Myocyte (in vitro differentiated cells): ENCODE data around the gene MGAT2. TPM values are rescaled to one million over a fixed set of nuclear protein-coding genes. Genes with fewer than 3 reads are reported as not detected.
"Not testable (repeated sequence)": the region's sequence is repeated elsewhere in the genome, so short reads cannot be mapped to it uniquely, and the experiment has no call there.

ENCODE experiments used
- DNase-seq: peaks from one replicate; pipeline ENCODE4 v3.0.0-alpha.2; 2012; ENCODE audit warnings: low read depth
- polyA plus RNA-seq: library from polyadenylated mRNA; unstranded; fragments of >200 nt; gene quantifications from one replicate; pipeline ENCODE4 v1.2.1, GENCODE V29; 2012; ENCODE audit warnings: missing spikeins
- total RNA-seq: library from RNA; depleted of rRNA; stranded (reverse); fragments of >200 nt; gene quantifications from 2 replicates; pipeline ENCODE4 v1.2.3, GENCODE V29; 2014

The MGAT2 gene
- total RNA-seq = 66.5 and 69.9 TPM in 2 replicates
- polyA plus RNA-seq = 32.1 TPM

DNA sequence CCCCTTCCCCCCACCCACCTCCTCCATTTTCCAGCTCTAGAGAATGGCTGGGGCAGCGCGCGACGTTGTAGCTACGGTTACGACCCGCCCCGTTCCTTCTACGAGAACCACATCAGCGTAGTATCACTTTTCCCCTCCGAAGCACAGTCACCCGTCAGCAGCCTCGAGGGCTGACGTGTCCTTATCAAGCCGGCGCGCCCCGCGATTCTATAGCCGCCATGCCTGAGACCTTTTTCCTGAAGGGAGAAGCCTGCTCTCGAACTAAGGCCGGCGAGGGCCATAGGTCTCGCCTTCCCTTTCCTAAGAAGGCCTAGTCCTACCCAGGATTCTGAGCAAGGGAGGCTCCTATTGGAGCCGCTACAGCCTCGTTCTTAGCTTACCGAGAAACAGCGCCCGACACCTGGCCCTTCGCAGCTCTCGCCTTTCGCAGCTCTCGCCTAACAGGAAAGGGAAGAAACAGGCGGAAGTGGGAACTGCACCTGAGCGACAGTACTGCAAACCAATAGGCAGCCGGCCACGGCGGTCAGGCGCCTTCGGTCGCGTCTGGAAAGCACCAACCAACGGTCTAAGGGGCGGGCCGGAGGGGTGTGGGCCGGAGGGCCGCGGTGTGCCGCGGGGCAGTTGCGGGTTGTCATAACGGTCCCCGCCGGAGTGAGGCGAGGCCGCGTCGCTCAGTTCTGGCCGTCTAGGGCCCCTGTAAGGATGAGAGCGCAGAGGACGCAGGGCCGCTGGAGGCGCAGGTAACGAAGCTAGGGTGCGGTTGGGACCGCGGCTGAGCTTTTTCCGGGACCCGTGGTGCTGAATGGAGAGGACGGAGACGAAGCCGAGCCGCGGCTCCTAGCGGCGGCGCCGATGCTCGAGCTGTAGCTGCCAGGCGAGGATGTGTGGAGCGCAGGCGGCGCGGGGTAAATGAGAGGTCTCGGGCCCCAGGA is at the start of gene MGAT2, which contains the start of gene RPL36AL:
Gene MGAT2, plus strand, starts transcription at position 618 of the 932 bp plus-strand sequence. CDS start 470 bp downstream, outside the sequence.
Gene RPL36AL, minus strand, starts transcription at position 445 of the 932 bp plus-strand sequence. CDS start 1,522 bp downstream, outside the sequence.
- peak; percentile 98 for DNase-seq

DNA sequence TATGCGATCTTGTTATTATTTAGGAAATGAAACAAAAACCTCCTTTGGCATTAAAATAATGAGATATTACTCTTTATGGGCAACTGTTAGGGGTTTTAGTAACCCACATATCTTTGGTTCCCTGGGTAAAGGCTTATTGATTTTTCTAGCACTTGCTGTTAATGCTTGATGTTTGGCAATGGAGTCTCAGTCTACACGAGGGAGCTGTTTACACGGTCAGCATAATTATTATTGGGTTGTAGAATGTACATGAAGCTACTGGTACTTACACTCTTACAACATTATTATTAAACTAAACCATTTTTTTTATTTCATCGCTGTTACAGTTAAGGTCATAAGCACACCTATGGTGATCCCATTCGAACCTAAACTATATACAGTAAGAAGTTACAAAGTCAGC is 46.6 kb upstream of the MGAT2 start:
- DNase-seq = no peak

DNA sequence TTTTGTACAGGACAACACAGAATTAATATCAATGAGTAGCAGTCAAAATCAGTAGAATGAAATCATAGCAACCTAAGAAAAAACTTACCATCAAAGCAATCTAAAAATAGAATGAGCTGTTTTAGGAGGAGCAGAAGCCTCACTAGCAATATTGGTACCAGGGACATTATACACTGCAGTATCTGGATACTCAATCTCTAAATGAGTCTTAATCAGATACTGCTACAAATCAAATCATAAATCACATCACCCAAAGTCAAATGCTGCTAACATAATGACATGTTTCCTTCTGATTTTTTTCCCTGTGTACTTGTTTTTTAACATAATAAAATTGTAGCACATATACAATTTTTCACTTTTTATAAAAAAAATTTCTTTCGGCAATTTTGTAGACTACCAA is 42.5 kb upstream of the MGAT2 start:
- DNase-seq = no peak

DNA sequence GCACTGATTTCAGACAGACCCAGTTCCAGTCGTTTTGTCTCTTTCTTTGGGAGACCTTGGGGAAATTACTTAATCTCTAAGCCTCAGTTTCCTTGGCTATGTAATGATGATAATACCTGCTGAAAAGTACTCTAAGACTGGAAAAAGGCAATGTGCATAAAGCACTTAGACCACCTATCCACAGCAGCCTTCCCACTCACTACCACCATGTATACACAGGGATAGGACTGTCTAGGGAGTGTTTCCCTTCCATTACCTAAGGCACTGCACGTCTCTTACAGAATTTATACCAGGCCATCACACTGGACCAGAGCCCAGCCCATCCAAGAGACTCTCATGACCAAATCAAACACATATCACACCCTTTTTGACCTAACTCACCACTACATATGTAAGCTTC is 40.8 kb upstream of the MGAT2 start:
- DNase-seq = no peak

DNA sequence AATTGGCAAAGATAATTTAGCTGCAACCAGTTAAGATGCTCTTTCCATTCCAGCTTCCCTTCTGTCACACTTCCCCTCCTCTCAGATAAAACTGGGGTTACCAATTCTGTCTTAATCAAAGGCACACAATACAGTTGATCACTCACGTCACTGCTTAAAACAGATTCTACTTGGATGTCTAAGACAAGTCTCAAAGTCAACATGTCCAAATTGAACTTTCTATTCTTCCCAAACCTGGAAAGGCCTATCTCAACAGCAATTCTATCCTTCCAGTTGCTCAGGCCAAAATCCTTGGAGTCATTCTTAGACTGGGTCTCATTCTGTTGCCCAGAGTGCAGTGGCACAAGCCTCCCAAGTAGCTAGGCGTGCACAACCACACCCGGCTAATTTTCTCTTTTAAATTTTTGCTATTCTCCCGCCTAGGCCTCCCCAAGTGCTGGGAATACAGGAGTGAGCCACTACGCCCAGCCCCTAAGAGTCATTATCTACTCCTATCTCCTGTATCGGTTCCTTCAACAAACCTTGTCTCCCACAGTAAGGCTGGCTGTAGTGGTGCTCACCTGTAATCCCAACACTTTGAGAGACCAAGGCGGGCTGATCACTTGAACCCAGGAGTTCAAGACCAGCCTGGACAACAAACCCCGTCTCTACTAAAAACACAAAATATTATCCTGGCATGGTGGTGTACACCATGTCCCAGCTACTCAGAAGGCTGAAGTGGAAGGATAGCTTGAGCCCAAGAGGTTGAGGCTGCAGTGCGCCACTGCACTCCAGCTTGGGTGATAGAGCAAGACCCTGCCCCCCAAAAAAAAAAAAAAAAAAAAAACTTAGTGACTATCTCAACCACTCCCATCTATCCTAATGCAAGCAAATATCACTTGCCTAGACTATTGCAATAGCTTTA is 39.1 kb upstream of the MGAT2 start:
- DNase-seq = no peak

DNA sequence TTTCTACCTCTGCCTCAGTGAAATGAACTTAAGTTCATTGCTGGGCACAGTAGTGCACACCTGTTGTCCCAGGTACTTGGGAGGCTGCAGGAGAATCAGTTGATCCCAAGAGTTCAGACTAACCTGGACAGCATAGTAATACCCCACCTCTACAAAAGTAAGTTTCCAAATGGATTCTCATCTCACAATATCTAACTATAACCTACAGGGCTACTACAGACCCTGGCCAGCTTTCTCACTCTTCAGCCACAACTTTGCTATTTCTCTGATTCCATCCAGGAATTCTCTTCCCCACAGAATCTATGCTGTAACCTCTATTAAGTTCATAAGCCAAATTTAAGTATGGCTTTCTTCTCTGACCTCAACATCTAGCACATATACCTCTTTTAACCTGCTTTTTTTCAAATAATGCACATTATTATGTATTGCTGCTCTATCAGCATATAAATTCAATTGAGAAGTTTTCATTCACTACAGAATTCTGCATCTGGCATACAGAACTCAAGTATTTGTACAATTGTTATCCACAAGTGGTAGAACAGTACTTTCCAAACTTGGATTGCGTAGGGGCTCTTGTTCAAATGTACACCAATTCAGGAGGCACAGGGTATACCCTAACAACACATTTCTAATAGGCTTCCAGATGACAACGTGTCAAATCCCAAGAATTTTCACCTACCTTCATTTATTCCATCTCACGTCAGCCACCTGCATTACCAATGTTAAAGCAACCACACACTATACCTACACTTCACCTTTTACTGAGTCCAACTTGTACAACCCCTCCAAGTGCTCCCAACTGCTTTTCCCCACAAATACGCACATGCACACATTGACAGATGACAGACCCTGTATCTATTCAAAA is 38.3 kb upstream of the MGAT2 start:
- DNase-seq = no peak

DNA sequence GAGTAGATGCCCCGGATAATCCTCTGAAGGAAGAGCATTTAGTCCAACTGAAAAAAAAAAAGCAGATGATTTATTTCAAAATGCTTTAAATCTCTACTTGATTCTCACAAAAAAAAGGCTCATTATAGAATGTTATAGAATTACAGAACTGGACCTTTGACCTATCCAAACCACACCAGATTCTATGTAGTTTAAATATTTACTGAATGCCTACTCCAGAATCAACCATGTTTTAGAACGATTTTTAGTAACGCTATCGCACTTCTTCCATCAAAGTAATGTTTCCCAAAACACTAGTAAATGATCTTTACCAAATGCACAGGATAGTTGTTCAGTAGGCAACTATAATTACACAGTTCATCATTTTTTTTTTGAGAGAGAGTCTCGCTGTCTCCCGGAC is 37.0 kb upstream of the MGAT2 start:
- DNase-seq = no peak

DNA sequence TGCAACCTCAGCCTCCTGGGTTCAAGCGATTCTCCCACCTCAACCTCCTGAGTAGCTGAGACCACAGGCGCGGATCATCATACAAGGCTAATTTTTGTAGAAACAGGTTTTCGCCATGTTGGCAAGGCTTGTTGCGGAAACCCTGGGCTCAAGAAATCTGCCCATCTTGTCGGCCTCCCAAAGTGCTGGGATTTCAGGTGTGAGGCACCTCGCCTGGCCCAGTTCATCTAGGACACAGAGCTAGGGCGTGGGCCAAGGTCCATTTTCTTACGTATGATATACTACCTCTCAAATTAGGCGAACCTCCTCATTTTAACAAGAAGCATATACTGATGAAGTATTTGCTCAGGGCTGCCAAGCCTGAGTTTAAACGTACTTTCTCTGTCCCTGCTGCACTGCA is 36.5 kb upstream of the MGAT2 start:
- DNase-seq = no peak

DNA sequence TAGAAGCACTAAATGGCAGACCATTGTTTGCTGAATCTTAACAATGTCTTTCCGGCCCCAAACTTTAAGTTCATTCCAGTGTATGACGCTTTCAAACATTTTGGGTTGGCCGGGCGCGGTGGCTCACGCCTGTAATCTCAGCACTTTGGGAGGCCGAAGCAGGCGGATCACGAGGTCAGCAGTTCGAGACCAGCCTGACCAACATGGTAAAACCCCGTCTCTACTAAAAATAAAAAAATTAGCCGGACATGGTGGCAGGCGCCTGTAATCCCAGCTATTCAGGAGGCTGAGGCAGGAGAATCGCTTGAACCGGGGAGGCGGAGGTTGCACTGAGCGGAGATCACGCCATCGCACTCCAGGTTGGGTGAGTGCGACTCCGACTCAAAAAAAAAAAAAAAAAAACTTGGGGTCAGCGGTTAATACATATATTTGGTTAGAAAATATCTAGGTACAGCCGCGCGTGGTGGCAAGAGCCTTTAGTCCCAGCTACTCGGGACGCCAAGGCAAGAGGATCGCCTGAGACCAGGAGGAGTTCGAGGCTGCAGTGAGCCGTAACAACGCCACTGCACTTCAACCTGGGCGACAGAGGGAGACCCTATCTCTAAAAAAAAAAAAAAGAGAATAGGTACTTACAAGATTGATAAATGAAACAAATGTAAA is 35.5 kb upstream of the MGAT2 start:
- DNase-seq = not testable (repeated sequence)

DNA sequence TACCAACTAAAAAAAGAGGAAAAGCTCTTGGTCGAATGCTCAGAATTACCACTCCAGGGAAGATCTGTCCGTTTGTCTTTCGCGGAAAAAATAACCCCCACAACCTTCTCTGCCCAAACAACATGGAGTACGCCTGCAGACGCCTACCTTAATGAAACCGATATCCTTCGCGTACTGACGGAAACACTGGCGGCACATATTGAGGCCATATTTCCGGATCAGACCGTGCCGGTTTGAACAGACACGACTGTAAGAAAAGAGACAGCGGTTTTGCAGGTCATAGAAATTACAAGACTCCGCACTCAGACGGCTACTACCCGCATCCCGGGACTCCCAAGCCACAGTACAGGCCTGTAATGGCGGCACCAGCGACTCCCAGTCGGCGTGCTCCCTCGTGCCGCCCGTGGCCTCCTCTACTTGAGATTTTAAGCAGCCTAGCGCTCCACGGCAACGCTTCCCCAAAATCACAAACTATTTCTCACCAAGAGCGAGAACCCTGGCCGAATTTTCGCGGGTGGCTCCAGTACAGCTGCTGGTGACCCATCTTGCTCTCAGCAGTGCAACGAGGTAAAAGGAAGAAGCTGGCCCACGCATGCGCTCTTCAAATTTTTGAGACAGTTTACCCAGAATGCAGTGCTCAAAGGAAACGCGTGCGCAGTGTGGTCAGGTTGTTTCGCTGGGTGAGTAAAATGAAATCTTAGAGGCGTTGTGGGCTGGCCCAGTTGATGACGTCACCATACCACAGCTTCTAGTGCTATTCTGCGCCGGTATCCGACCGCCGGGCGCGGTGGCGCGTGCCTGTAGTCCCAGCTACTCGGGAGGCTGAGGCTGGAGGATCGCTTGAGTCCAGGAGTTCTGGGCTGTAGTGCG is 34.6 kb upstream of the MGAT2 start, which contains the start of gene RPS29:
Gene RPS29, minus strand, starts transcription at position 578 of the 870 bp plus-strand sequence. Its CDS starts 34 bp downstream, at position 544.
- DNase-seq = peak; percentile 100

DNA sequence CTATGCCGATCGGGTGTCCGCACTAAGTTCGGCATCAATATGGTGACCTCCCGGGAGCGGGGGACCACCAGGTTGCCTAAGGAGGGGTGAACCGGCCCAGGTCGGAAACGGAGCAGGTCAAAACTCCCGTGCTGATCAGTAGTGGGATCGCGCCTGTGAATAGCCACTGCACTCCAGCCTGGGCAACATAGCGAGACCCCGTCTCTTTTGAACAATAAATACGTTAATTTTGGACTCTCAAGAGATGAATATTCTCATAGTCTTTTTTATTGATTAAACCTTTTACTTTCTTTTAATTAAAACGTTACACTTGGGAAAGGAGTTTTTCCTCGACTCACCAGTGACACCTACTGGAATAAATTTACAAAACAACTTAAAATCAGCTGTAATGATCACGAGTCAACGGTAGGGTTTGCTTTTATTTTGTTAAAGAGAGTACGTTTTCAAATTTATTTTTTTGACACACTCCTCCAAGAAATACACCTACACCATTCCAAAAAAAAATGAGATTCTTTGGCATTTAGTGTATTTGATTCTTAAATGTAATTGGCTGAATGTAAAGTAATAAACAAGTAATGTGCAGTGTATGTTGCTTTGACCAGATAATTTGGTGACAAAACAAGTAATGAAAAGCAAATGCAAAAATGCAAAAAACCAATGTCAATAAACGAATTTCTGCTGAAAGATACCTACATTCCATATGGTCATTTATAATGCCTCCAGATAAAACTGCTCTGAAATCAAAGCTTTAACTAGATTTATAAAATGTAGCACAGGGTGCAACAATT is 33.7 kb upstream of the MGAT2 start:
- DNase-seq = peak; percentile 78

DNA sequence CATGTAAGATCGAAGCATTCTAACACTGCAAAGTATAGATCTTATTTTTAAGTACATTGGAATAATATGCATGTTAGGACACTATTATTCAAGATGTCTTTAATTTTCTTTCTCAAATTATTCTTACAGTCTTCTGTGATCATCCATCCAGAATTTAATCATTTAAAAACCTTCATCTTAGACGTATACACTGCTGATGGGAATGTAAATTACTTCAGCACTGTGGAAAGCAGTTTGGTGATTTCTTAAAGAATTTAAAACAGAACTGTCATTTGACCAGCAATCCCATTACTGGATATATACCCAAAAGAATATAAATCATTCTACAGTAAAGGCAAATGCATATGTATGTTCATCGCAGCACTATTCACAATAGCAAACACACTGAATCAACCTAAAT is 31.2 kb upstream of the MGAT2 start:
- no peak for DNase-seq

DNA sequence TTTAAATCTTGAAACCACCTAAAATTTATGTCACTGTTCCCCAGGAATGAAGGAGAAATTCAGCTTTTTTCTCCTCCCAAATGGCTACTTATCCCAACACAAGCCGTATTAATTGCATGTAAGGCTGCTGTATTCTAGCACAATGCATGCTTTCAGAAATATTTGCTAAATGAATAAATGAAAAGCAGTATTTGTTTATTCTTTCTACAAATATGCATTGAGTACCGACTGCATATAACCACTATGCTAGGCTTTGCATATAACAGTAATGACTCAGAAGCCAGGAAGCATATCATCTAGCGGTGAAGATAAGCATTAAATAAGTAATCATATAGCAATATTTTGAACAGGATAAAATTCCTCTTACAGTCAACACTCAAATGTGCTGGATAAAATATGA is 27.6 kb upstream of the MGAT2 start:
- DNase-seq = no peak

DNA sequence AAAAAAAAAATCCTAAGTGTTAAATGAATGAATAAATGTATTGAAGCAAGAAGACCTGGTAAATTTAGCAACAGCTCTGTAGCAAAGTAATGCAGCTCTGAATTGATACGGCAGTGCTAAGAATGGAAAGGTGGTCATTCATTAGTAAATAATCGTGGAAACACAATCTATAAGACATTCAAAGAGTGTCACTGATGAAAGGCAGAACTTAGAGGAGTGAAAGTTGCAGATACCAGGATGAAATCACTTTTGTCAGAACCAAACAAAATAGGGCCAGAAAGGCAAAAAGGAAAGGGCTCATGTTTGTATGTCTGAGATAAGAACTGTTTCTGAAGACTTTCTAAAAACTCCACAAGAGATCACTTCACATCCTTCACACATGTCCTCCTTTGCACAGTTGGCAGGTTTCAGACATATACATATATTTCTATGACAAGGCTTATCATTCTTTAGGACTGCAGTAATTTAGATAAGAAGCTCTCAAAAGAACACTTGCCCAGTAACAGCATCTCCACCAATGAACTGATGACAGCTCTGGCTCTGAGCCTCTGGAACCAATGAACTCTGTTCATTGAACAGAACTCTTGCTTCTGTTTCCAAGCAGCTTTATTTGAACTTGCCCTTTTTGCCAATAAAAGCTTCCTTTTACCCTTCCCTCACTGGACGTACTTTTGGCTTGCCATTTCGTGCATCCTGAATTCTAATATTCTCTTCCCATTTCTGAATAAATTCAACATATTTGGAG is 26.1 kb upstream of the MGAT2 start:
- no peak for DNase-seq

DNA sequence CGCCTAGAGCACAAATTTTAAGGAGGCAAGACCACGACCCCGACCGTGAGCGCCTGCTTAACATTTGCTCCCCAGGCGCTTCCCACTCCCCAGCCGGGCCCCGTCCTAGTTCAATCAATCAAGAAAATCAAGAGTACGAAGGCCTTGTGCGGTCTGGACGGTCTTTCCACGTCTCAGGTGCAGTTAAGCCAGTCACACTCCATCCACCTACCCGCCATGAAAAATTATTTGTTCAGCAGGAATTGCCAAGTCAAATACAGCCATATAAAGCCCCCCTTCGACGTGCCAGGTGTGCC is 22.5 kb upstream of the MGAT2 start:
- no peak for DNase-seq

DNA sequence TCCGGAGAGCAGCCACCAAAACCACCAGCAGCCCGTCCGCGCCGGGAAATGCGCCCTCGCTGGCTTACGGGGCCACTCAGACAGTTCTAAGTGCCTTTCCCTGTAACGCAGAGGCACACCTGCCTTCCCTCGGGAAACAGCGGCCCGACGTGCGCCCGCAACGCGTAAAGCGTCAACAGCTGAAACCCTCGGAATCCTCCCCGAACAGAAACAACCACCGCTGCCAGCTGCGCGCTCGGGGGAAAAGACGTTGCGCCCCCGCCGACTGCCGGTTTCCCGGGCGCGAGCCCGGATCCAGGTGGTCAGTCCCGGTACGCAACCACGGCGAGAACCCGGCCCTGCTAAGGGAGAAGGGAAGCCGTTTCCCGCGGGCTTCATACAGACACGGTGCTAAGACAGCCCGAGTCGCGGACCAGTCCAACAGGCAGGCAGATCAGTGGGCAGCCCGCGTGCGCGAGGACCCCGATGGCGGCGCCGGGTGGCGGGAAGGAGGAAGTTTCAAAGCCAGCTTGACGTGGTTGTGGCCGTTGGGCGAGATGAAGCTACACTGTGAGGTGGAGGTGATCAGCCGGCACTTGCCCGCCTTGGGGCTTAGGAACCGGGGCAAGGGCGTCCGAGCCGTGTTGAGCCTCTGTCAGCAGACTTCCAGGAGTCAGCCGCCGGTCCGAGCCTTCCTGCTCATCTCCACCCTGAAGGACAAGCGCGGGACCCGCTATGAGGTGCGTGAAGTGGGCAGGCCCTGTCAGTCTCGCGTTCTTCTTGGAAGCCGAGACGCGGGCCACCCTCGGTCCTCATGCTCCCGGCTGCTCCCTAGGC is 21.9 kb upstream of the MGAT2 start, which contains the start of gene LRR1:
Gene LRR1, plus strand, starts transcription at position 456 of the 816 bp plus-strand sequence. Its CDS starts 81 bp downstream, at position 537.
- peak; percentile 88 for DNase-seq

DNA sequence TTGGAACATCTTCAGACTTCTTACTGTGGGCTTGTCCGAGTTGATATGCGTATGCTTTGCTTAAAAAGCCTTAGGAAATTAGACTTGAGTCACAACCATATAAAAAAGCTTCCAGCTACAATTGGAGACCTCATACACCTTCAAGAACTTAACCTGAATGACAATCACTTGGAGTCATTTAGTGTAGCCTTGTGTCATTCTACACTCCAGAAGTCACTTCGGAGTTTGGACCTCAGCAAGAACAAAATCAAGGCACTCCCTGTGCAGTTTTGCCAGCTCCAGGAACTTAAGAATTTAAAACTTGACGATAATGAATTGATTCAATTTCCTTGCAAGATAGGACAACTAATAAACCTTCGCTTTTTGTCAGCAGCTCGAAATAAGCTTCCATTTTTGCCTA is 13.0 kb upstream of the MGAT2 start:
- no peak for DNase-seq
